NB4 (cell line): ENCODE measurements around the gene EPDR1.

Experiments used
- DNase-seq: peaks from one replicate; pipeline ENCODE4 v3.0.0; 2010; ENCODE audit warnings: low read depth
- H3K4me3 ChIP-seq: one replicate; pipeline ENCODE4 v1.5.1; 2011; ENCODE audit warnings: mild to moderate bottlenecking, low read depth, low read length, moderate library complexity
- CTCF ChIP-seq: IDR thresholded peaks from one replicate; pipeline ENCODE4 v1.5.1; 2012; ENCODE audit warnings: low read depth, low read length
- MAX ChIP-seq: IDR thresholded peaks from 2 replicates; pipeline ENCODE4 v1.6.1; 2011; ENCODE audit warnings: low read depth, low read length
- MYC ChIP-seq: IDR thresholded peaks from 2 replicates; pipeline ENCODE4 v1.6.1; 2011; ENCODE audit warnings: low read depth, low read length
- POLR2A ChIP-seq: IDR thresholded peaks from 2 replicates; pipeline ENCODE4 v1.6.1; 2011; ENCODE audit warnings: mild to moderate bottlenecking; ENCODE audit not compliant: insufficient read length; ENCODE audit errors: extremely low read depth

The EPDR1 gene

GRCh38 chr7:37920305-37920848 is at the start of gene EPDR1:
EPDR1 (plus strand) TSS chr7:37920640; CDS start chr7:37920940, 300 bp downstream.
- DNase-seq, result peak; percentile 91
- peak within 1 kb of the TSS; percentile 70 for H3K4me3 ChIP-seq
- TF ChIP-seq CTCF, result peak; percentile 15
- TF ChIP-seq MAX, result peak; percentile 79; the same call in 1 of the 2 replicates
- peak; percentile 91 for TF ChIP-seq MYC
- peak; percentile 80 for TF ChIP-seq POLR2A

GRCh38 chr7:37882086-37882485 is 38.4 kb upstream of the EPDR1 start:
- H3K4me3 ChIP-seq, result no peak overlapping the region
- TF ChIP-seq POLR2A (no peak), MAX (no peak), MYC (no peak), CTCF (no peak)
- DNase-seq, result no peak

- H3K4me3 ChIP-seq, result no peak overlapping the region
- TF ChIP-seq CTCF (no peak), MAX (no peak), MYC (no peak), POLR2A (no peak)
- no peak for DNase-seq
Observed at GRCh38 chr7:37893359-37893758, 27.1 kb upstream of the EPDR1 start.

GRCh38 chr7:37894671-37895070 is 25.8 kb upstream of the EPDR1 start:
- no peak overlapping the region for H3K4me3 ChIP-seq
- no peak for DNase-seq
- TF ChIP-seq POLR2A (no peak), MYC (no peak), MAX (no peak), CTCF (no peak)

GRCh38 chr7:37899712-37900247 is 20.7 kb upstream of the EPDR1 start:
- DNase-seq, result no peak
- no peak overlapping the region for H3K4me3 ChIP-seq
- TF ChIP-seq MYC, result no peak
- no peak for TF ChIP-seq CTCF
